Measurements from ENCODE around the gene BANF2. TPM values are rescaled to one million over a fixed set of nuclear protein-coding genes. Genes with fewer than 3 reads are reported as not detected.

The BANF2 gene
- total and polyA plus RNA-seq, 2 of the 8 experiments (the other 6 are each of a cell fraction or from before 2014, with no cell fraction given) = not detected

DNA sequence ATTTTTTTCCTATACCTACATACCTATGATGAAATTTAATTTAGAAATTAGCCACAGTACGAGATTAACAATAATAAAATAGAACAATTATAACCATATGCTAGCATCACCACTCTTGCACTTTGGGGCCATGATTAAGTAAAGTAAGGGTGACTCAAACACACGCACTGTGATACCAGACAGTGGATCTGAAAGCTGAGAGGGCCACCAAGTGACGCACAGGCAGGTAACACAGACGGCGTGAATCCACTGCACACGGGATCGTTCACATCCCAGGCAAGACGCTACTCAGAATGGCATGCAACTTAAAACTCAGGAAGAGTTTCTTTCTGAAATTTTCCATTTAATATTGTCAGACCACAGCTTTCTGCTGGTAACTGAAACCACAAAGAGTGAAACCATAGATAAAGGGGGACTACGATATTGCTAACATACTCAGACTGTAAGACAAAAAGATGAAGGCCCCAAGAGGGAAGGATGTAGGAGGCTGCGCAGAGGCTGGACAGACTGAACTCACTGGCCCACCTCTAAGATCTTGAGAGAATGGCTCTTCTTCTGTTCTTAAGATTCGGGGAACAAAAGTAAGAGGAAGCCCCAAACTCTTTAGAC, 35.6 kb upstream of the BANF2 start:
- no peak overlapping the region for H3K4me3 ChIP-seq (ENCODE audit: extremely low read depth in 1 of 4, insufficient read depth in 2 of 4, low read depth in 3 of 4, low read length in 4 of 4)
- H3K23ac ChIP-seq (ENCODE audit: insufficient read length) = no peak overlapping the region
- H3K56ac ChIP-seq (replicated peaks; ENCODE audit: insufficient read length, low read depth, low read length) = no peak overlapping the region
- peaks cover 8 to 91% of the 10 kb centered on the region in 2 experiments for H3K79me2 ChIP-seq (ENCODE audit: control insufficient read depth in 1 of 2, insufficient read depth in 2 of 2, low read length in 2 of 2)
- H4K91ac ChIP-seq (replicated peaks; ENCODE audit: insufficient read length, low read length) = no peak overlapping the region
- peak overlapping the region; percentile 35; the same call in 1 of the 2 replicates for H2BK12ac ChIP-seq (ENCODE audit: low read depth, low read length)
- H3K4me1 ChIP-seq (replicated peaks in 1 of 4; ENCODE audit: control insufficient read depth in 3 of 4, insufficient read depth in 4 of 4, low read length in 3 of 4) = peaks cover 0 to 3% (median 2%) of the 10 kb centered on the region in 4 experiments; a peak in 2 of 7 replicates
- H4K8ac ChIP-seq (ENCODE audit: extremely low read depth, insufficient read depth, low read length) = no peak overlapping the region
- H3K18ac ChIP-seq (ENCODE audit: extremely low read depth, low read length) = no peak overlapping the region
- peak overlapping the region; percentile 10; the same call in 1 of the 2 replicates for H2BK5ac ChIP-seq (ENCODE audit: low read depth, low read length)
- ChIA-PET CTCF (ENCODE audit: partially characterized antibody) (interaction anchor here (1.2 to 5.2 kb wide), 5 partner anchors 8 to 47 kb away, joined by 3 to 26 read pairs (median 8); partner anchors contain the start of gene RRBP1), POLR2A (ENCODE audit: partially characterized antibody) (interaction anchor here (0.7 to 1.9 kb wide), 3 partner anchors 11 to 110 kb away, joined by 3 to 5 read pairs (median 3); no protein-coding TSS in a partner anchor)
- no peak overlapping the region for H3K14ac ChIP-seq (ENCODE audit: insufficient read length)
- 90% methylated on average over 11 of the region's 11 CpGs; no CpG with 5 or more reads in 1 of the 2 experiments for WGBS, 2 experiments (ENCODE audit: extremely low coverage in 1 of 2, insufficient coverage in 1 of 2, insufficient read length in 1 of 2, insufficient replicate concordance in 2 of 2, low coverage in 1 of 2, low lambda C conversion rate in 2 of 2, missing lambda C conversion rate in 1 of 2)
- H4K20me1 ChIP-seq (replicated peaks in 1 of 2; ENCODE audit: control insufficient read depth in 1 of 2, insufficient read depth in 2 of 2, low read length in 2 of 2) = peaks cover 3 to 14% of the 10 kb centered on the region in 2 experiments
- FAIRE-seq (no peak), DNase-seq (ENCODE audit: low read depth in 1 of 2, low spot score in 2 of 2) (no peak)
- no peak overlapping the region for H2AFZ ChIP-seq (ENCODE audit: low read length)
- no peak overlapping the region for H3K27ac ChIP-seq (ENCODE audit: low read depth, low read length)
- no peaks in the 10 kb centered on the region for H3K27me3 ChIP-seq (replicated peaks in 1 of 4; ENCODE audit: control insufficient read depth in 3 of 4, extremely low read depth in 1 of 4, insufficient read depth in 3 of 4, low read length in 3 of 4)
- no peak overlapping the region for H2BK20ac ChIP-seq (ENCODE audit: low read length)
- H4K5ac ChIP-seq (ENCODE audit: insufficient read length, low read depth, low read length) = no peak overlapping the region
- H3K9me3 ChIP-seq (ENCODE audit: insufficient read depth in 2 of 2, low read depth in 1 of 2, low read length in 1 of 2) = peaks cover 0 to 2% of the 10 kb centered on the region in 2 experiments; a peak in 1 of 4 replicates
- H2BK120ac ChIP-seq (replicated peaks; ENCODE audit: low read depth, low read length) = no peak overlapping the region
- no peak overlapping the region for H3K4ac ChIP-seq (replicated peaks; ENCODE audit: insufficient read length, low read depth, low read length)
- no peak overlapping the region for H3K4me2 ChIP-seq (ENCODE audit: insufficient read depth in 1 of 2, low read depth in 2 of 2, low read length in 2 of 2)
- peaks cover 0 to 9% (median 4%) of the 10 kb centered on the region in 4 experiments; a peak in 4 of 8 replicates for H3K36me3 ChIP-seq (ENCODE audit: control insufficient read depth in 2 of 4, insufficient read depth in 4 of 4, low read length in 3 of 4)
- no peak overlapping the region for H2AK5ac ChIP-seq (ENCODE audit: low read depth, low read length)
- no peak overlapping the region for H2BK15ac ChIP-seq (ENCODE audit: low read length)
- no peaks in the 10 kb centered on the region for H3K23me2 ChIP-seq (ENCODE audit: low read depth, low read length)
- no peak overlapping the region for H3K9ac ChIP-seq (replicated peaks in 1 of 4; ENCODE audit: extremely low read depth in 1 of 4, low read depth in 3 of 4, low read length in 3 of 4)
- H3K79me1 ChIP-seq (ENCODE audit: low read depth, low read length) = peaks cover 5% of the 10 kb centered on the region
- TF ChIP-seq CREB1 (IDR thresholded peaks at IDR 0.05) (no peak), KDM4A (IDR thresholded peaks at IDR 0.05; ENCODE audit: low read depth, low read length, severe bottlenecking) (no peak), ZNF274 (IDR thresholded peaks at IDR 0.05; ENCODE audit: borderline replicate concordance, extremely low read depth, low read length) (no peak), GABPA (IDR thresholded peaks at IDR 0.05; ENCODE audit: borderline replicate concordance, insufficient read depth, low read length) (no peak), MAFK (IDR thresholded peaks at IDR 0.05; ENCODE audit: low read depth, low read length) (no peak), EP300 (IDR thresholded peaks at IDR 0.05; ENCODE audit: borderline replicate concordance in 1 of 2, low read depth in 2 of 2, low read length in 2 of 2) (no peak), CBX5 (IDR thresholded peaks at IDR 0.05; ENCODE audit: low read depth, low read length) (no peak), POU5F1 (IDR thresholded peaks at IDR 0.05; ENCODE audit: low read depth, low read length) (no peak), POLR2AphosphoS5 (IDR thresholded peaks at IDR 0.05; ENCODE audit: low read depth, low read length) (no peak), TEAD4 (IDR thresholded peaks at IDR 0.05; ENCODE audit: low read depth, low read length) (no peak), BCL11A (IDR thresholded peaks at IDR 0.05; ENCODE audit: low read depth in 2 of 2, low read length in 2 of 2) (no peak)
- TF ChIP-seq, protein P1, sequence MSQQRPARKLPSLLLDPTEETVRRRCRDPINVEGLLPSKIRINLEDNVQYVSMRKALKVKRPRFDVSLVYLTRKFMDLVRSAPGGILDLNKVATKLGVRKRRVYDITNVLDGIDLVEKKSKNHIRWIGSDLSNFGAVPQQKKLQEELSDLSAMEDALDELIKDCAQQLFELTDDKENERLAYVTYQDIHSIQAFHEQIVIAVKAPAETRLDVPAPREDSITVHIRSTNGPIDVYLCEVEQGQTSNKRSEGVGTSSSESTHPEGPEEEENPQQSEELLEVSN (IDR thresholded peaks at IDR 0.05) = no peak
